Measurements from ENCODE around the gene DHX15. TPM values are rescaled to one million over a fixed set of nuclear protein-coding genes. Genes with fewer than 3 reads are reported as not detected.

DHX15 gene
- total and polyA plus RNA-seq, 9 donors, result 57.3 to 129 (median 106) TPM

- Histone ChIP-seq H3K9me3 (no peaks in the 10 kb centered on the region), H3K4me1 (ENCODE audit: insufficient read depth) (no peaks in the 10 kb centered on the region), H3K4me3 (no peak overlapping the region), H3K27ac (no peak overlapping the region), H3K27me3 (no peaks in the 10 kb centered on the region), H3K36me3 (no peaks in the 10 kb centered on the region)
- 90 to 97% (median 96%) methylated on average over 3 of the region's 3 CpGs for WGBS, 3 donors
- no peak for DNase-seq
- intact Hi-C loops (cut with DNase I), result no loop called here
- no peak for TF ChIP-seq POLR2A (IDR thresholded peaks at IDR 0.05)
- no peak for TF ChIP-seq EP300 (IDR thresholded peaks at IDR 0.05)
- TF ChIP-seq CTCF (IDR thresholded peaks at IDR 0.05), result no peak
Observed at GRCh38 chr4:24535399-24535798, 49.0 kb downstream of the DHX15 start.

- H3K27me3 ChIP-seq, result no peaks in the 10 kb centered on the region
- H3K4me3 ChIP-seq, result no peak overlapping the region
- intact Hi-C loops (cut with DNase I), result no loop called here
- WGBS, 3 donors, result 92 to 95% (median 93%) methylated on average over 4 of the region's 4 CpGs
- H3K4me1 ChIP-seq (ENCODE audit: insufficient read depth), result no peaks in the 10 kb centered on the region
- H3K9me3 ChIP-seq, result no peaks in the 10 kb centered on the region
- no peaks in the 10 kb centered on the region for H3K36me3 ChIP-seq
- no peak for DNase-seq
- TF ChIP-seq EP300 (IDR thresholded peaks at IDR 0.05), result no peak
- TF ChIP-seq POLR2A (IDR thresholded peaks at IDR 0.05), result no peak
- no peak for TF ChIP-seq CTCF (IDR thresholded peaks at IDR 0.05)
- no peak overlapping the region for H3K27ac ChIP-seq
Observed at GRCh38 chr4:24533364-24533763, 51.0 kb downstream of the DHX15 start.

GRCh38 chr4:24529555-24529954 lies 54.8 kb downstream of the DHX15 start:
- no peaks in the 10 kb centered on the region for H3K9me3 ChIP-seq
- 80 to 86% (median 85%) methylated on average over 2 of the region's 2 CpGs for WGBS, 3 donors
- TF ChIP-seq POLR2A (IDR thresholded peaks at IDR 0.05), result no peak
- TF ChIP-seq EP300 (IDR thresholded peaks at IDR 0.05), result no peak
- TF ChIP-seq CTCF (IDR thresholded peaks at IDR 0.05), result no peak
- H3K4me3 ChIP-seq, result no peak overlapping the region
- DNase-seq, result no peak
- H3K36me3 ChIP-seq, result no peaks in the 10 kb centered on the region
- no peaks in the 10 kb centered on the region for H3K4me1 ChIP-seq (ENCODE audit: insufficient read depth)
- H3K27me3 ChIP-seq, result no peaks in the 10 kb centered on the region
- H3K27ac ChIP-seq, result no peak overlapping the region
- intact Hi-C loops (cut with DNase I), result no loop called here

GRCh38 chr4:24527371-24527770 lies 57.0 kb downstream of the DHX15 start:
- WGBS, 3 donors, result 4 to 38% (median 9%) methylated on average over 3 of the region's 3 CpGs
- TF ChIP-seq EP300 (IDR thresholded peaks at IDR 0.05), result no peak
- no peak for TF ChIP-seq POLR2A (IDR thresholded peaks at IDR 0.05)
- TF ChIP-seq CTCF (IDR thresholded peaks at IDR 0.05), result no peak
- no peaks in the 10 kb centered on the region for H3K27me3 ChIP-seq
- H3K27ac ChIP-seq, result no peak overlapping the region
- no peaks in the 10 kb centered on the region for H3K9me3 ChIP-seq
- H3K4me3 ChIP-seq, result no peak overlapping the region
- intact Hi-C loops (cut with DNase I), result no loop called here
- no peak for DNase-seq
- H3K36me3 ChIP-seq, result no peaks in the 10 kb centered on the region
- H3K4me1 ChIP-seq (ENCODE audit: insufficient read depth), result no peaks in the 10 kb centered on the region

GRCh38 chr4:24521544-24521943 lies 62.8 kb downstream of the DHX15 start:
- Histone ChIP-seq H3K4me1 (ENCODE audit: insufficient read depth) (peaks cover 3% of the 10 kb centered on the region), H3K4me3 (no peak overlapping the region), H3K27me3 (no peaks in the 10 kb centered on the region), H3K27ac (no peak overlapping the region), H3K9me3 (no peaks in the 10 kb centered on the region), H3K36me3 (no peaks in the 10 kb centered on the region)
- intact Hi-C loops (cut with DNase I), result no loop called here
- 90 to 99% (median 99%) methylated on average over 2 of the region's 2 CpGs for WGBS, 3 donors
- DNase-seq, result no peak
- no peak for TF ChIP-seq CTCF (IDR thresholded peaks at IDR 0.05)
- TF ChIP-seq POLR2A (IDR thresholded peaks at IDR 0.05), result no peak
- no peak for TF ChIP-seq EP300 (IDR thresholded peaks at IDR 0.05)
